ENCODE data around the gene SNAP25.

Gene SNAP25

DNA sequence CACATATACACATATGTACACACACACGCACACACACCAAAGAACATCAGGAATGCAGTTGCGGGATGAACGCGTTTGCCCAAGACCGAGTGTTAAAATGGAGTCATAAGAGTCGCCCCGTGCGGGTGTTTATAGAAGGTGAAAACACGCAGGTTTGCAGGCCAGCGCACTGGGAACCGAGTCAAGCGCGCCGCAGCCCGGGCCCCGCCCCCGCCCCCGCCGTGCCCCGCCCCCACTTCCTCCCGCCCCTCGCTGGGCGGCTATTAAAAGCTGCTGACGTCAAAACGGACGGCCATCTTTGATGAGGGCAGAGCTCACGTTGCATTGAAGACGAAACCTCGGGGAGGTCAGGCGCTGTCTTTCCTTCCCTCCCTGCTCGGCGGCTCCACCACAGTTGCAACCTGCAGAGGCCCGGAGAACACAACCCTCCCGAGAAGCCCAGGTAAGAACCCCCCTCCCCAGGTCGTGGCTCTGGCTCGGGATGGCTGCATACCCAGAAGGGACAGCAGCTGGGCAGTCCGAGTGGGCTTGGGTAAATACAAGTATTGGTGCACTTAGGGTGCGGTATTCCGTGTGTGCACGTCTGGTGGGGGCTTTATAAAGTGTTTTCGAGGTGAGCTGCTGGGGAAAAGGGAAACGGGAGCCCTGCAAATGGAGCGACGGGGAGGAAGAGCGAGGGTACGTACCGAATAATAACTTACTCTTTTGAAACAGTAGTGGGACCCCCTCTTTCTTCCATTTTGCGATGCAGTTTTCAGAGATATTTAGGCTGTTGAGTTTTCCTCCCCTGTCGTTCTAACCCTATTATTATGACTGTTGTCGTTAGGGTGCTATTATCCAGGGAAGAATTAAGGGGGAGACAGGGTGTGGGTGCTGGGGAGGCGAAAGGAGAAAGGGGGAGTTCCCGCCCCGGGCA lies at the start of gene SNAP25:
Gene SNAP25, plus strand, starts transcription at position 295 of the 916 bp plus-strand sequence. CDS start 56,662 bp downstream, outside the sequence.
- no peak for DNase-seq

DNA sequence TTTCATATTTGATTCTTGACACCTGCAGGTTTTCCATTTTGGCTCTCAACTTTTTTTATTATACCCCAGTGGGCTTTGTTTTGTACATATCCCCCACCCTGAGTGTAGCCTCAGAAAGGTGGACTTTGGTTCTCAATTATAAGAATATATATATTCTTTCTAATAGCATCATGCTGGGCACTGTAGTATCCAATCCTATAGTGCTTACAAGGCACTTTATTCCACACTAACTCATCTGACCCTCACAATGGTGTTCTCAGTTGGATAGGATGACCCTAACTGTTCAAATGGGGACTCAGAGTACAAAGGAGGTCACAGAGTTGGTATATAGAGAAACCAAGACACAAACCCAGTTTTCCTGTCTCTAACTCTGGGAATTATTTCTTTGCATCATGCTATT lies 48.9 kb upstream of the SNAP25 start:
- no peak for DNase-seq

GRCh38 chr20:10170261-10170660 lies 48.4 kb upstream of the SNAP25 start:
- DNase-seq: no peak

DNA sequence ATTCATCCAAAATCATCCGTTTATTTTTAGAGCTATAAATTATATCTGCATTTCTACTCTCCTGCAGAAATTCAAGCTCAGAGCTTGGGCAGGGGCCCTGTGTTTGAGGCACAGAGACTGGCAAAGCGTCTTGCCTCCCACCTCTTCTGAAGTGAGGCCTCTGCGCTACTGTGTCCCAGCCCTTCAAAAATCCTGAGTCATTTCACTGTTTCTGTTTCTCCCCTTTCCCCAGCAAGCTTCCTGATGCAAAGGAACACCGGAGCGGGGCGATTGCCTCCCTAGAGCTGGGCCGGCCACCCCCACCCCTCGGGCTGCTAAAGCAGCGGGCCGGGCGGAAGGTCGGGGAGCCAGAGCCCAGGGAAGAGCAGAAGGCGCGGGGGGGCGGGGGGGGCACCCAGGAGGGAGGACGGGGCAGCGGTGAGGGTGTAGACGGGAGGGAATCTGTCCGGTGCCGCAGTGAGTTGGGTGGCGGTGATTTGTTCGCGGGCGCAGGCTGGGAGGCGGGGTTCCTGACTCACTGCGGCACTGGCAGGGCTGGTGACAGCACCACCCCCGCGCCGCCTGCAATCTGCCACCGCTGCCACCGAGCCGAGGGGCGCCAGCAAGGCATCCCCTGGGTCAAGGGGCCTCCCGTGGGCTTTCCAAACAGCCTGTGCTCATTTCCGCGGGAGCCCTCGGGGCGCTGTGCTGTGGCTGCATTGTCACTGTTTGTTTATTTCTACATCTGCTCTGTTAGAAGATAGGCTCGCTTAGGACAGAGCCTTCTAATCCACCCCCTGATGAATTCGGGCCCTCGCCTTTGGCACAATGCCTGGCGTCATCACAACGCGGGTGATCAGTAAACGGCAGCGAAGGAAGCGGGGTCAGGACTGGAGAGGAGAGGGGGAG lies 46.5 kb upstream of the SNAP25 start:
- peak; percentile 7 for DNase-seq

DNA sequence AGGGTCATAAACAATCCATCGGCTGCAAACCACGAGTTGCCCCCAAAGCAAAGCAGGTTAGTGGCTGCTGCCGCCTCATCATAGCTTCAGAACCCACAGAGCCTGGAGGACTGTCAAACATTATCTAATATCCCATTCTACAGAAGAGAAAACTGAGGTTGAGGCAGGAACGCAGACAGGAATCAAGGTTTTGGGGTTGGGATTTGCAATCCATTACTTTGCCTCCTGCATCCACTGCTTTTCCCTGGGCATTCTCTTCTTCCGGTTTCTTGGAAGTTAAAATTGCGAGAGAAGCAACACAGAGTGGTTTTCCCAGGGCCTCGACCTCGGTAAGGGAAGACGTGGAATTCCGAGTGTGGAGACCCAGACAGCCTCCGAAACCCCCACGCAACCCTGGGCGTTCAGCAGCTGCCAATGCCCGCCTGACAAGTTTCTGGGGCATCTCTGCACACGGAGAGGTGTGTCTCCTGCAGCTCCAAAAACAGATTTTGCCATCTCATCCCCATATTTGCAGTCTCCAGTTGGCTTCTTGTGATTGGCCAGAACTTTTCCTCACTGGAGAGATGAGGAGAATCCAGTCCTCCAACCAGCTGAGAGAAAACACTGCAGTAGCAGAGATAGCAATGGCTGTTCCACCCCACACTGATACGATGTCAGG lies 45.5 kb upstream of the SNAP25 start:
- DNase-seq: no peak

- no peak for DNase-seq
Measured at GRCh38 chr20:10174400-10174799, 44.2 kb upstream of the SNAP25 start.

- no peak for DNase-seq
Measured at GRCh38 chr20:10177326-10177725, 41.3 kb upstream of the SNAP25 start.

GRCh38 chr20:10178091-10178490 lies 40.5 kb upstream of the SNAP25 start:
- no peak for DNase-seq

GRCh38 chr20:10178727-10179313 lies 39.8 kb upstream of the SNAP25 start:
- no peak for DNase-seq

- DNase-seq: no peak
Measured at GRCh38 chr20:10179574-10180298, 38.9 kb upstream of the SNAP25 start.

GRCh38 chr20:10180651-10181235 lies 37.9 kb upstream of the SNAP25 start:
- DNase-seq: no peak

GRCh38 chr20:10185741-10186558 lies 32.7 kb upstream of the SNAP25 start:
- no peak for DNase-seq

- no peak for DNase-seq
Measured at GRCh38 chr20:10190456-10190855, 28.2 kb upstream of the SNAP25 start.

DNA sequence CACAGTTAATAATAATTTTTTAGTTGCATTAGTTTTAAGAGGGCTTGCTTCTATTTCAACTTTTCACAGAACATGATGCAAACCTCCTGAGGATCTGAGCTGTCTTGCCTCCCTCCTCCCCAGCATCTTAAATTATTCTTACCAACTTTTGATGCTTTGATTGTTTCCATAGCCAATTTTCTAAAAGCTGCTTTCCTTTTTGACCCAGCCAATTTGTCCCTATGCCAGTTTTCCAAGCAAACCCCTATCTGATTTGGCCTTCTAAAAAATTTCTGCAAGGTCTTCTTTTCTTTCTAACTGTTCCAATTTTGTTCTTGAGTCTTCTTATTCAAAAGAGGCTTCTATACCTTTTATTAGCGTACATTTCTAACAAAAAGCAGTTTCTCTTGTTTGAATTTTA lies 26.5 kb upstream of the SNAP25 start:
- DNase-seq: no peak

- DNase-seq: no peak
Measured at GRCh38 chr20:10194166-10194565, 24.5 kb upstream of the SNAP25 start.

- no peak for DNase-seq
Measured at GRCh38 chr20:10200330-10200729, 18.3 kb upstream of the SNAP25 start.

DNA sequence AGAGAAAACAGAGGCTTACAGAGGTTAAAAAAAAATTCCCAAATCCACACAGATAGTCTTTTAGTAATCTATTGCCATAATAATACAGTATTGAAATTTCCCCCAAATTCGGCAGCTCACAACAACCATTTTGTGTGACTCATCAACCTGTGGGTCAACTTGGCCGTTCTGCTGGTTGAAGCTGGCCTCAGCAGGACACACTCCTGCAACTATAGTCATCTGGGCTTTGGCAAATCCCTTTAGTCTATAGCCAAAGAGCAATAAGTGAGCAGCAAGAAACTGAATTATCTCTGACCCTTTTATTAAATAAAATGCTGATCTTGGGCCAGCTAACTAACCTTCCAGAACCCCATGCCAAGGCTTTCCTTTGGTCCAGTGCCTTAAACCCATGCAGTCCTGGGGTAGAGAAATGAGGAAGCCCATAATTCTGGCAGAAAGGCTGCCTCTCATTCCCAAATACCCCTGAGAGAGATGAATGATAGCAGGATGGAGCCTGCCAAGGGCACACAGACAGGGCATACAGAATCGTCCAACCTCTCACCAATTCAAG lies 17.2 kb upstream of the SNAP25 start:
- no peak for DNase-seq

DNA sequence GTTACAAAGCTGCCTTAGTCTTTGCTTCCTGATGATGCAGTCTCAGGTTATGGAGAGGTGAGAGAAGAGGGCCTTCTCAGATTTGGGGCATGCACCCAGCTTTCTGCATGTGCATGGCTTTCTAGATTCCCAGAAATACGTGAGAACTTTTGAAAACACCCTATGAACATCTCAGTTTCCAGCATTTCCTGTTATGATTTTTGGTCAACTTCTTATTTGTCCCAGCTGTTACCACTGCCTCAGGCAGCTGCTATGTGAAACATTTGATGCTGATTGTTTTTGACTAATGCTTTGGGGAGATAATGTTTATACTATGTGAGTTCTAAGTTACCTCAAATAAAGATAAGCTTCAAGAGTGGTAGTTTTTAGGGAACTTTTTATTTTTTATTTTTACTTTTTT lies 9.5 kb upstream of the SNAP25 start:
- no peak for DNase-seq

DNA sequence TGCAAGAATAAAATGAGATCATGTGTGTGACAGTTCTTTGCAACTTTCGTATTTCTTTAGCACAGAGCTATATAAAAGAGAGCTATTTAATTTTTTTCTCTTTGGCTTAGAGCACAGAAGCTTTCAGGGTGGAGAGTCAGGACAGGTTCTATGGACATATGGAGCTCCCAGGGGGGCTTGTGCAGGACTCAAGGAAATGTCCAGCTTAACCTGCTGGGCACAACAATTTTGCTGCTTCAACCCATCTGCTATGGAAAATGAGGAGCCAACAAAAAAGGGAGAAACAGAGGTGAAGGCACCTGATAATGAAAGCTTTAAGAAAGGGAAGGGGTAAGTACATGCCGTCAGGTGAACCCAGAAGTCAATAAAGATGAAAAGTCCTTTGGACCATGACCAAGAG lies 5.1 kb upstream of the SNAP25 start:
- no peak for DNase-seq

- DNase-seq: no peak
Measured at GRCh38 chr20:10216146-10216791, 2.4 kb upstream of the SNAP25 start.
